HEK293 (cell line): ENCODE results near the gene SCYL1.

ENCODE experiments used
- BCL11B ChIP-seq: fragments of 450-650 bp; formaldehyde crosslinking; IDR thresholded peaks from 2 replicates; pipeline ENCODE4 v1.5.1; 2016; ENCODE audit warnings: low read depth, missing biosample characterization, missing genetic modification characterization
- INSM2 ChIP-seq: fragments of 450-650 bp; formaldehyde crosslinking; IDR thresholded peaks from 2 replicates; pipeline ENCODE4 v1.5.1; 2016; ENCODE audit warnings: missing biosample characterization, missing genetic modification characterization
- KLF10 ChIP-seq: fragments of 450-650 bp; IDR thresholded peaks from 2 replicates; pipeline ENCODE4 v1.5.1; 2018; ENCODE audit warnings: missing biosample characterization, mild to moderate bottlenecking, missing genetic modification characterization
- KLF7 ChIP-seq: fragments of 450-650 bp; formaldehyde crosslinking; IDR thresholded peaks from 2 replicates; pipeline ENCODE4 v1.5.1; 2016; ENCODE audit warnings: missing biosample characterization, missing genetic modification characterization, borderline replicate concordance
- ZBTB17 ChIP-seq: fragments of 450-650 bp; formaldehyde crosslinking; IDR thresholded peaks from 2 replicates; pipeline ENCODE4 v1.5.1; 2016; ENCODE audit warnings: missing biosample characterization, missing genetic modification characterization
- ZBTB7A ChIP-seq: fragments of 450-650 bp; formaldehyde crosslinking; IDR thresholded peaks from 2 replicates; pipeline ENCODE4 v1.5.1; 2016; ENCODE audit warnings: low read depth, missing biosample characterization, missing genetic modification characterization
- ZNF10 ChIP-seq: fragments of 450-650 bp; formaldehyde crosslinking; IDR thresholded peaks from 2 replicates; pipeline ENCODE4 v1.5.1; 2017; ENCODE audit warnings: missing biosample characterization, missing genetic modification characterization
- ZNF112 ChIP-seq: fragments of 450-650 bp; formaldehyde crosslinking; IDR thresholded peaks from 2 replicates; pipeline ENCODE4 v1.5.0; 2017; ENCODE audit warnings: missing biosample characterization, missing genetic modification characterization
- ZNF114 ChIP-seq: fragments of 450-650 bp; formaldehyde crosslinking; IDR thresholded peaks from 2 replicates; pipeline ENCODE4 v1.5.0; 2017; ENCODE audit warnings: missing biosample characterization, missing genetic modification characterization
- ZNF132 ChIP-seq: fragments of 450-650 bp; formaldehyde crosslinking; IDR thresholded peaks from 2 replicates; pipeline ENCODE4 v1.5.1; 2017; ENCODE audit warnings: missing biosample characterization, missing genetic modification characterization, borderline replicate concordance
- ZNF175 ChIP-seq: fragments of 450-650 bp; formaldehyde crosslinking; IDR thresholded peaks from 2 replicates; pipeline ENCODE4 v1.5.1; 2016; ENCODE audit warnings: missing biosample characterization, missing genetic modification characterization
- ZNF19 ChIP-seq: fragments of 450-650 bp; formaldehyde crosslinking; IDR thresholded peaks from 2 replicates; pipeline ENCODE4; 2016; ENCODE audit warnings: missing biosample characterization, missing genetic modification characterization, low read depth
- ZNF280D ChIP-seq: fragments of 450-650 bp; formaldehyde crosslinking; IDR thresholded peaks from 2 replicates; pipeline ENCODE4 v1.5.1; 2016; ENCODE audit warnings: missing biosample characterization, missing genetic modification characterization
- ZNF350 ChIP-seq: fragments of 450-650 bp; formaldehyde crosslinking; IDR thresholded peaks from 2 replicates; pipeline ENCODE4 v1.5.0; 2017; ENCODE audit warnings: missing biosample characterization, mild to moderate bottlenecking, missing genetic modification characterization
- ZNF362 ChIP-seq: fragments of 450-650 bp; formaldehyde crosslinking; IDR thresholded peaks from 2 replicates; pipeline ENCODE4 v1.5.1; 2016; ENCODE audit warnings: missing biosample characterization, missing genetic modification characterization
- ZNF366 ChIP-seq: fragments of 450-650 bp; formaldehyde crosslinking; conservative IDR thresholded peaks from 2 replicates; pipeline ENCODE4 v1.5.1; 2016; ENCODE audit warnings: missing biosample characterization, missing genetic modification characterization
- ZNF433 ChIP-seq: fragments of 450-650 bp; formaldehyde crosslinking; IDR thresholded peaks from 2 replicates; pipeline ENCODE4 v1.5.1; 2016; ENCODE audit warnings: missing biosample characterization, missing genetic modification characterization, low read depth
- ZNF449 ChIP-seq: fragments of 450-650 bp; formaldehyde crosslinking; IDR thresholded peaks from 2 replicates; pipeline ENCODE4 v1.5.1; 2017; ENCODE audit warnings: missing biosample characterization, mild to moderate bottlenecking, missing genetic modification characterization, moderate library complexity
- ZNF48 ChIP-seq: fragments of 450-650 bp; formaldehyde crosslinking; IDR thresholded peaks from 2 replicates; pipeline ENCODE4 v1.5.1; 2016; ENCODE audit warnings: missing biosample characterization, missing genetic modification characterization
- ZNF488 ChIP-seq: fragments of 450-650 bp; formaldehyde crosslinking; IDR thresholded peaks from 2 replicates; pipeline ENCODE4 v1.5.1; 2016; ENCODE audit warnings: missing biosample characterization, missing genetic modification characterization
- ZNF501 ChIP-seq: fragments of 450-650 bp; formaldehyde crosslinking; IDR thresholded peaks from 2 replicates; pipeline ENCODE4 v1.5.1; 2016; ENCODE audit warnings: missing biosample characterization, missing genetic modification characterization
- ZNF510 ChIP-seq: fragments of 450-650 bp; formaldehyde crosslinking; IDR thresholded peaks from 2 replicates; pipeline ENCODE4 v1.5.1; 2018; ENCODE audit warnings: mild to moderate bottlenecking, missing genetic modification characterization, missing biosample characterization; ENCODE audit not compliant: insufficient replicate concordance
- ZNF521 ChIP-seq: fragments of 450-650 bp; formaldehyde crosslinking; IDR thresholded peaks from 2 replicates; pipeline ENCODE4 v1.5.1; 2017; ENCODE audit warnings: missing biosample characterization, mild to moderate bottlenecking, missing genetic modification characterization
- ZNF558 ChIP-seq: fragments of 450-650 bp; formaldehyde crosslinking; IDR thresholded peaks from 2 replicates; pipeline ENCODE4 v1.5.1; 2016; ENCODE audit warnings: missing biosample characterization, missing genetic modification characterization
- ZNF658 ChIP-seq: fragments of 450-650 bp; formaldehyde crosslinking; IDR thresholded peaks from 2 replicates; pipeline ENCODE4; 2016; ENCODE audit warnings: missing biosample characterization, missing genetic modification characterization
- ZNF692 ChIP-seq: fragments of 450-650 bp; formaldehyde crosslinking; IDR thresholded peaks from 2 replicates; pipeline ENCODE4 v1.5.1; 2016; ENCODE audit warnings: missing biosample characterization, missing genetic modification characterization
- ZSCAN16 ChIP-seq: fragments of 450-650 bp; formaldehyde crosslinking; IDR thresholded peaks from 2 replicates; pipeline ENCODE4 v1.5.1; 2016; ENCODE audit warnings: missing biosample characterization, missing genetic modification characterization
- ZSCAN30 ChIP-seq: fragments of 450-650 bp; IDR thresholded peaks from 2 replicates; pipeline ENCODE4 v1.5.1; 2018; ENCODE audit warnings: missing biosample characterization, mild to moderate bottlenecking, missing genetic modification characterization, moderate library complexity

Gene SCYL1

GRCh38 chr11:65497141-65498041 lies 27.5 kb upstream of the SCYL1 start (continued):
- TF ChIP-seq INSM2 (peak; percentile 75), ZNF112 (tag by site-specific recombination) (no peak), ZNF19 (no peak), ZNF10 (tag by site-specific recombination) (0 out of 2 replicates have a peak, but pooled peaks have one; percentile 10), ZNF350 (tag by site-specific recombination) (no peak), ZBTB17 (tag by site-specific recombination) (peak; percentile 44; the same call in 1 of the 2 replicates), ZNF501 (tag by site-specific recombination) (peak; percentile 36; the same call in 1 of the 2 replicates), KLF10 (tag by site-specific recombination) (peak; percentile 88), ZSCAN16 (tag by site-specific recombination) (no peak), ZBTB7A (0 out of 2 replicates have a peak, but pooled peaks have one; percentile 33), ZNF488 (tag by site-specific recombination) (no peak), ZNF175 (tag by site-specific recombination) (no peak), ZNF433 (tag by site-specific recombination) (no peak), ZNF48 (tag by site-specific recombination) (no peak), ZNF510 (no peak), ZNF449 (tag by site-specific recombination) (peak; percentile 60), ZNF521 (tag by site-specific recombination) (no peak), ZNF692 (tag by site-specific recombination) (peak; percentile 92), ZSCAN30 (tag by site-specific recombination) (peak; percentile 94), ZNF114 (tag by site-specific recombination) (no peak), ZNF132 (tag by site-specific recombination) (no peak), ZNF558 (tag by site-specific recombination) (no peak), ZNF658 (tag by site-specific recombination) (no peak), ZNF362 (tag by site-specific recombination) (no peak), ZNF366 (tag by site-specific recombination) (0 out of 2 replicates have a peak, but pooled peaks have one; percentile 24), ZNF280D (tag by site-specific recombination) (no peak), KLF7 (peak; percentile 92), BCL11B (peak; percentile 62)
